Adrenal gland (tissue), 5 donors: ENCODE measurements around the gene MYCBP2.

Experiments used
- CTCF ChIP-seq, 6 experiments: fragments of 450-650 bp in 4 of 6; fragments of 200-600 bp in 2 of 6; sonication (generic) in 1 of 6; IDR thresholded peaks; 1 replicate in 5 of 6; 2 replicates in 1 of 6; pipeline versions ENCODE4 v1.5.1 to v1.8.0; 2016 to 2021; ENCODE audit warnings: antibody characterized with exemption in 6 of 6, mild to moderate bottlenecking in 2 of 6, moderate library complexity in 1 of 6
- POLR2A ChIP-seq, 2 donors: fragments of 450-650 bp; IDR thresholded peaks; one replicate each; pipeline ENCODE4 v1.6.1; 2017; ENCODE audit warnings: antibody characterized with exemption in 2 of 2, mild to moderate bottlenecking in 2 of 2, moderate library complexity in 1 of 2
- donor health status: DM: no; HTN: no; CAD: no.

DNA sequence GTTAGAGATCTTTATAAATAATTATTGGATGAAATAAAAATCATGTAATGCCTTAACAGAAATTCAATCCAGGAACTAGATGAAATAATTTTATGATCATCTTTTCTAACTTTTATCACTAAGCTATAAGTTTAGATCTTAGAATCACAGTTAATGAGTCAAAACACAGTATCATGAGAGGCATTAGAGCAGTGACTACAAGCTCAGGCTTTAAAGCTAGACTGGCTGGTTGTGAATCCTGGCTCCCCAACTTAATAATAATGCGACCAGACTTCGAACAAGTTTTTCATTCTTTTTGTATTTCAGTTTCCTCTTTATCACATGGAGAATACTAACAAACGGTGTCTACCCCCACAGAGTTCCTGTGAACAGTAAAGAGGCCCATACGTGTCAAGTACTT is 108.6 kb downstream of the MYCBP2 start:
- TF ChIP-seq POLR2A (IDR thresholded peaks at IDR 0.05), result no peak
- no peak for TF ChIP-seq CTCF (IDR thresholded peaks at IDR 0.05)
